DND-41 (cell line): ENCODE data around the gene TAS1R2.

ENCODE experiments used
- ATAC-seq: fragments of 200-7000 bp; cut with Tn5 transposase; 3 replicates; pipeline ENCODE4 v1.9.1; 2021; ENCODE audit warnings: low read depth; ENCODE audit not compliant: insufficient read depth
- DNase-seq: peaks from one replicate; pipeline ENCODE4 v3.0.0-alpha.2; 2020
- H2AFZ ChIP-seq: 2 replicates; pipeline ENCODE4 v1.6.0; 2012; ENCODE audit warnings: low read depth, low read length
- H3K27ac ChIP-seq: 2 replicates; pipeline ENCODE4 v1.5.1; 2012; ENCODE audit warnings: low read length, inconsistent platforms
- H3K27me3 ChIP-seq: fragments of 200-600 bp; sonication (generic); 2 replicates; pipeline ENCODE4 v1.6.0; 2012; ENCODE audit warnings: low read length, mild to moderate bottlenecking, inconsistent platforms; ENCODE audit not compliant: insufficient read depth, poor library complexity
- H3K36me3 ChIP-seq: 2 replicates; pipeline ENCODE4 v1.5.1; 2012; ENCODE audit warnings: low read length, inconsistent platforms; ENCODE audit not compliant: insufficient read depth
- H3K4me1 ChIP-seq: 2 replicates; pipeline ENCODE4 v1.5.1; 2012; ENCODE audit warnings: mild to moderate bottlenecking, low read length; ENCODE audit not compliant: insufficient read depth
- H3K4me2 ChIP-seq: 2 replicates; pipeline ENCODE4 v1.6.0; 2012; ENCODE audit warnings: mild to moderate bottlenecking, moderate library complexity, low read length, inconsistent platforms; ENCODE audit not compliant: insufficient read depth
- H3K4me3 ChIP-seq, 2 experiments: fragments of 200-600 bp in 1 of 2; shearing (Covaris generic) in 1 of 2; 2 replicates each; pipeline ENCODE4 v1.5.1; 2012 to 2016; ENCODE audit warnings: inconsistent platforms in 2 of 2, low read length in 2 of 2, mild to moderate bottlenecking in 2 of 2, low read depth in 1 of 2, moderate library complexity in 1 of 2
- H3K79me2 ChIP-seq: 2 replicates; pipeline ENCODE4 v1.6.0; 2012; ENCODE audit warnings: low read length, inconsistent platforms; ENCODE audit not compliant: insufficient read depth
- H3K9ac ChIP-seq: 2 replicates; pipeline ENCODE4 v1.6.0; 2012; ENCODE audit warnings: low read depth, mild to moderate bottlenecking, inconsistent platforms, low read length, moderate library complexity
- H3K9me3 ChIP-seq: 2 replicates; pipeline ENCODE4 v1.5.1; 2012; ENCODE audit warnings: low read length, moderate library complexity, mild to moderate bottlenecking, inconsistent platforms; ENCODE audit not compliant: insufficient read depth, severe bottlenecking
- H4K20me1 ChIP-seq: 2 replicates; pipeline ENCODE4 v1.6.0; 2012; ENCODE audit warnings: low read length; ENCODE audit not compliant: insufficient read depth
- EZH2 ChIP-seq: IDR thresholded peaks from 3 replicates; pipeline ENCODE4 v1.6.1; 2012; ENCODE audit warnings: borderline replicate concordance, low read depth, mild to moderate bottlenecking, moderate library complexity, low read length, inconsistent platforms; ENCODE audit not compliant: severe bottlenecking
- TF ChIP-seq, protein P1 (sequence below): IDR thresholded peaks from 2 replicates; pipeline ENCODE4 v1.5.1; 2012; ENCODE audit warnings: borderline replicate concordance, low read length, moderate library complexity, mild to moderate bottlenecking; ENCODE audit not compliant: poor library complexity, severe bottlenecking; ENCODE audit errors: extremely low read depth

The TAS1R2 gene

GRCh38 chr1:18805925-18806849 lies 53.3 kb downstream of the TAS1R2 start:
- H3K4me3 ChIP-seq = no peak overlapping the region
- H3K4me1 ChIP-seq = no peaks in the 10 kb centered on the region
- no peaks in the 10 kb centered on the region for H3K9me3 ChIP-seq
- no peak overlapping the region for H3K9ac ChIP-seq
- ATAC-seq (no peak), DNase-seq (no peak)
- H3K27me3 ChIP-seq = peaks cover 10% of the 10 kb centered on the region
- no peak overlapping the region for H3K27ac ChIP-seq
- no peak overlapping the region for H3K4me2 ChIP-seq
- H3K36me3 ChIP-seq = no peaks in the 10 kb centered on the region
- H2AFZ ChIP-seq = no peak overlapping the region
- TF ChIP-seq, protein P1, sequence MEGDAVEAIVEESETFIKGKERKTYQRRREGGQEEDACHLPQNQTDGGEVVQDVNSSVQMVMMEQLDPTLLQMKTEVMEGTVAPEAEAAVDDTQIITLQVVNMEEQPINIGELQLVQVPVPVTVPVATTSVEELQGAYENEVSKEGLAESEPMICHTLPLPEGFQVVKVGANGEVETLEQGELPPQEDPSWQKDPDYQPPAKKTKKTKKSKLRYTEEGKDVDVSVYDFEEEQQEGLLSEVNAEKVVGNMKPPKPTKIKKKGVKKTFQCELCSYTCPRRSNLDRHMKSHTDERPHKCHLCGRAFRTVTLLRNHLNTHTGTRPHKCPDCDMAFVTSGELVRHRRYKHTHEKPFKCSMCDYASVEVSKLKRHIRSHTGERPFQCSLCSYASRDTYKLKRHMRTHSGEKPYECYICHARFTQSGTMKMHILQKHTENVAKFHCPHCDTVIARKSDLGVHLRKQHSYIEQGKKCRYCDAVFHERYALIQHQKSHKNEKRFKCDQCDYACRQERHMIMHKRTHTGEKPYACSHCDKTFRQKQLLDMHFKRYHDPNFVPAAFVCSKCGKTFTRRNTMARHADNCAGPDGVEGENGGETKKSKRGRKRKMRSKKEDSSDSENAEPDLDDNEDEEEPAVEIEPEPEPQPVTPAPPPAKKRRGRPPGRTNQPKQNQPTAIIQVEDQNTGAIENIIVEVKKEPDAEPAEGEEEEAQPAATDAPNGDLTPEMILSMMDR = no peak
- TF ChIP-seq EZH2 = no peak
- no peaks in the 10 kb centered on the region for H4K20me1 ChIP-seq
- no peaks in the 10 kb centered on the region for H3K79me2 ChIP-seq

DNA sequence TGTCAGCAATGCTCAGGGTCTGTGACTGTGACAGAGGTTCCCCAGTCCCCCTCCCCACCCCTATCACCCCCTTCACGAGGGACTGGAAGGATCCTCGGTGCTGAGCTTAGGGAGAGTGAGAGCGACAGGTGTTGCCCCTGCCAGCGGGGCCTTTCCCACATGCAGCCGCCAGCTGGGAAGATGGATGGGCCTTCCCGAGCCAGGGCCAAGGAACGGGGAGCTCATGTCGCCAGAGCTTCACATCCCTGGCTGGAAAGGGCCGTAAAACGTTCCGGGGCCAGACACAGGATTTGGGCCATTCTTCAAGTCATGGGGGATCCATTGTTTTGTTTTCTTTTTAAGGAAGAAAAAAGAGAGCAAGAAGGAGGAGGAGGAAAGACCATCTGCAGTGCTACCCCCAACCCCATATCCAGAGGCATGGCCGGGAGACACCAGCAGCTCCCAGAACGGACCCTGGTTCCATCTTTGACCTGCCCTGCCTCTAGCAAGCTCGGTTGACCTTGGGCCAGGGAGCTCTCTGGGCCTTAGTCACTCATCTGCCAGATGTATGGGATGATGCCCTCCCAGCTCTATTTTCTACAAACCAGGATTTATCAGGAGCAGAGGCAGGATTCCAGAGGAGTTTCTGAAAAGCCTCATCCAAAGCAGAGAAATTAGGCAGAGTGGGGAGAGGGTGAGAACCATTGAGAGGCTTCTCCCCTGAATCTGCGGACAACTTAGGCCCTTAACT lies 54.1 kb downstream of the TAS1R2 start:
- TF ChIP-seq EZH2 = no peak
- TF ChIP-seq, protein P1 = no peak
- Histone ChIP-seq H3K4me1 (no peaks in the 10 kb centered on the region), H3K27me3 (peaks cover 3% of the 10 kb centered on the region), H3K79me2 (no peaks in the 10 kb centered on the region), H3K4me3 (no peak overlapping the region), H3K4me2 (no peak overlapping the region), H3K9me3 (no peaks in the 10 kb centered on the region), H2AFZ (no peak overlapping the region), H3K27ac (no peak overlapping the region), H3K36me3 (no peaks in the 10 kb centered on the region), H4K20me1 (no peaks in the 10 kb centered on the region), H3K9ac (no peak overlapping the region)
- DNase-seq = no peak
- no peak for ATAC-seq

- Histone ChIP-seq H3K4me1 (no peaks in the 10 kb centered on the region), H3K27me3 (no peaks in the 10 kb centered on the region), H3K4me3 (no peak overlapping the region), H3K27ac (no peak overlapping the region), H3K9ac (no peak overlapping the region), H3K4me2 (no peak overlapping the region), H2AFZ (no peak overlapping the region), H3K79me2 (no peaks in the 10 kb centered on the region), H4K20me1 (no peaks in the 10 kb centered on the region), H3K36me3 (no peaks in the 10 kb centered on the region), H3K9me3 (no peaks in the 10 kb centered on the region)
- DNase-seq (no peak), ATAC-seq (no peak)
- TF ChIP-seq, protein P1 = no peak
- TF ChIP-seq EZH2 = no peak
These were observed 55.6 kb downstream of the TAS1R2 start for GRCh38 chr1:18803851-18804250.
